ENCODE measurements around the gene FMOD. TPM values are rescaled to one million over a fixed set of nuclear protein-coding genes. Genes with fewer than 3 reads are reported as not detected.

The FMOD gene
- total RNA-seq, 1 donor = not detected

- H3K9me3 ChIP-seq (ENCODE audit: low read depth, low read length) = no peaks in the 10 kb centered on the region
- H3K4me3 ChIP-seq (ENCODE audit: low read length) = no peak overlapping the region
- no peaks in the 10 kb centered on the region for H3K27me3 ChIP-seq (ENCODE audit: insufficient read depth, low read length)
- H3K4me1 ChIP-seq (ENCODE audit: insufficient read depth, low read length) = peaks cover 48% of the 10 kb centered on the region
Measured at GRCh38 chr1:203296460-203297073, 54.4 kb downstream of the FMOD start.

GRCh38 chr1:203295796-203296195 lies 55.1 kb downstream of the FMOD start:
- Histone ChIP-seq H3K27me3 (ENCODE audit: insufficient read depth, low read length) (no peaks in the 10 kb centered on the region), H3K4me1 (ENCODE audit: insufficient read depth, low read length) (peaks cover 48% of the 10 kb centered on the region), H3K4me3 (ENCODE audit: low read length) (no peak overlapping the region), H3K9me3 (ENCODE audit: low read depth, low read length) (no peaks in the 10 kb centered on the region)

- no peak overlapping the region for H3K4me3 ChIP-seq (ENCODE audit: low read length)
- H3K27me3 ChIP-seq (ENCODE audit: insufficient read depth, low read length) = no peaks in the 10 kb centered on the region
- peaks cover 67% of the 10 kb centered on the region for H3K4me1 ChIP-seq (ENCODE audit: insufficient read depth, low read length)
- no peaks in the 10 kb centered on the region for H3K9me3 ChIP-seq (ENCODE audit: low read depth, low read length)
Measured at GRCh38 chr1:203291201-203292096, 59.5 kb downstream of the FMOD start.

Other genes starting within 250 kb of the FMOD start
- gene ADORA1, start 223.4 kb downstream of the FMOD start, total RNA-seq = not detected
- not detected for gene MYBPH, start 175.3 kb downstream of the FMOD start, total RNA-seq
- 0.94 TPM for gene CHI3L1, start 164.4 kb downstream of the FMOD start, total RNA-seq
- gene CHIT1, start 121.4 kb downstream of the FMOD start, total RNA-seq = 0.42 TPM
- 842 TPM for gene BTG2, start 45.6 kb downstream of the FMOD start, total RNA-seq
- not detected for gene PRELP, start 124.7 kb upstream of the FMOD start, total RNA-seq
- gene OPTC, start 143.0 kb upstream of the FMOD start, total RNA-seq = not detected